HepG2 (cell line): Measurements from ENCODE around the gene BOD1L1. TPM values are rescaled to one million over a fixed set of nuclear protein-coding genes. Genes with fewer than 3 reads are reported as not detected.

Experiments used
- ATAC-seq: fragments of 200-7000 bp; cut with Tn5 transposase; 3 replicates; pipeline ENCODE4 v1.9.1; 2020; ENCODE audit warnings: mild to moderate bottlenecking, moderate library complexity
- BruUV-seq: library from RNA; stranded (reverse); fragments of 400-500 nt; replicated peaks from 2 replicates; lab custom pipeline; 2021; lab: Mats Ljungman, UMichigan
- CTCF ChIA-PET: fragments of 300-600 bp; formaldehyde crosslinking; extraction: SDS; loops from one replicate; lab custom pipeline; 2021; ENCODE audit warnings: low total read pairs, inconsistent platforms, low intra/inter-chr PET ratio; lab: Yijun Ruan, JAX
- POLR2A ChIA-PET: fragments of 350-600 bp; sonication (Branson Sonifier 250); formaldehyde crosslinking; loops from one replicate; lab custom pipeline; 2020; ENCODE audit warnings: antibody characterized with exemption, inconsistent platforms; lab: Yijun Ruan, JAX
- DNase-seq: peaks from one replicate; pipeline ENCODE4 v3.0.0-alpha.2; 2015; ENCODE audit warnings: low spot score
- FAIRE-seq: peaks from 3 replicates; lab custom pipeline; 2011; peaks lifted over from hg19 to GRCh38; lab: Jason Lieb, UNC
- H2AFZ ChIP-seq: one replicate; pipeline ENCODE4 v1.6.1; 2011; ENCODE audit warnings: low read length, inconsistent platforms
- H3K27ac ChIP-seq: fragments of 300-600 bp; 3 replicates; pipeline ENCODE4 v1.8.0; 2011; ENCODE audit warnings: mixed run types, mild to moderate bottlenecking, mixed read lengths, low read length, inconsistent platforms; ENCODE audit not compliant: insufficient read depth; ENCODE audit errors: extremely low read length
- H3K27me3 ChIP-seq, 2 experiments: fragments of 200-600 bp in 1 of 2; 2 replicates in 1 of 2; 3 replicates in 1 of 2; pipeline versions ENCODE4 v1.6.0 to v1.8.0; 2011; ENCODE audit warnings: low read length in 2 of 2, mild to moderate bottlenecking in 2 of 2, moderate library complexity in 2 of 2, inconsistent platforms in 1 of 2; ENCODE audit not compliant: insufficient read depth in 2 of 2, control insufficient read depth in 1 of 2
- H3K36me3 ChIP-seq, 2 experiments: fragments of 200-600 bp in 1 of 2; replicated peaks in 1 of 2; 2 replicates in 1 of 2; 3 replicates in 1 of 2; pipeline versions ENCODE4 v1.5.1 to v1.8.0; 2011; ENCODE audit warnings: low read length in 2 of 2, inconsistent platforms in 1 of 2; ENCODE audit not compliant: insufficient read depth in 2 of 2, control insufficient read depth in 1 of 2
- H3K4me1 ChIP-seq: 2 replicates; pipeline ENCODE4 v1.5.1; 2012; ENCODE audit warnings: low read length, inconsistent platforms; ENCODE audit not compliant: insufficient read depth
- H3K4me2 ChIP-seq: 2 replicates; pipeline ENCODE4 v1.6.0; 2011; ENCODE audit warnings: low read depth, low read length, inconsistent platforms
- H3K4me3 ChIP-seq, 3 experiments: fragments of 200-600 bp in 1 of 3; sonication (generic), shearing (Covaris generic) in 1 of 3; replicated peaks in 1 of 3; 2 replicates each; pipeline ENCODE4 v1.5.1; 2011 to 2016; ENCODE audit warnings: low read length in 3 of 3, inconsistent platforms in 2 of 3, low read depth in 2 of 3, mild to moderate bottlenecking in 2 of 3, control low read depth in 1 of 3, mixed read lengths in 1 of 3; ENCODE audit not compliant: insufficient read depth in 1 of 3
- H3K79me2 ChIP-seq: one replicate; pipeline ENCODE4 v1.6.1; 2011; ENCODE audit warnings: low read length, inconsistent platforms; ENCODE audit not compliant: insufficient read depth
- H3K9ac ChIP-seq: 2 replicates; pipeline ENCODE4 v1.6.0; 2011; ENCODE audit warnings: mild to moderate bottlenecking, low read depth, low read length, inconsistent platforms; ENCODE audit not compliant: insufficient read depth
- H3K9me3 ChIP-seq: 2 replicates; pipeline ENCODE4 v1.5.1; 2012; ENCODE audit warnings: mild to moderate bottlenecking, low read length
- H4K20me1 ChIP-seq: 2 replicates; pipeline ENCODE4 v1.6.0; 2011; ENCODE audit warnings: inconsistent platforms, mild to moderate bottlenecking, low read length, moderate library complexity; ENCODE audit not compliant: insufficient read depth
- DNMT3B ChIP-seq: conservative IDR thresholded peaks from 2 replicates; pipeline ENCODE4 v1.6.1; 2016; ENCODE audit warnings: missing biosample characterization, control low read depth
- GMEB1 ChIP-seq: sonication (generic); formaldehyde crosslinking; IDR thresholded peaks from 2 replicates; pipeline ENCODE4 v1.5.1; 2020; ENCODE audit warnings: missing genetic modification reagents, mild to moderate bottlenecking, borderline replicate concordance
- HNRNPUL1 ChIP-seq: fragments of 200-400 bp; formaldehyde crosslinking; IDR thresholded peaks from 2 replicates; pipeline ENCODE4 v1.6.1; 2017; ENCODE audit warnings: low read depth, mild to moderate bottlenecking, low read length, moderate library complexity
- KAT7 ChIP-seq: IDR thresholded peaks from 2 replicates; pipeline ENCODE4 v1.6.1; 2018; ENCODE audit warnings: borderline replicate concordance, missing compliant biosample characterization
- NKX3-1 ChIP-seq: sonication (generic); formaldehyde crosslinking; IDR thresholded peaks from 2 replicates; pipeline ENCODE4 v1.5.0; 2020; ENCODE audit warnings: missing genetic modification reagents
- NR1H2 ChIP-seq: sonication (generic); formaldehyde crosslinking; IDR thresholded peaks from 2 replicates; pipeline ENCODE4 v1.8.1; 2022; ENCODE audit warnings: low read depth, missing genetic modification reagents, borderline replicate concordance
- SALL2 ChIP-seq: sonication (generic); formaldehyde crosslinking; IDR thresholded peaks from 2 replicates; pipeline ENCODE4 v1.8.1; 2023; ENCODE audit warnings: mild to moderate bottlenecking, missing genetic modification reagents, inconsistent platforms
- SP4 ChIP-seq: sonication (generic); formaldehyde crosslinking; IDR thresholded peaks from 2 replicates; pipeline ENCODE4 v1.8.1; 2023; ENCODE audit warnings: mild to moderate bottlenecking, missing genetic modification reagents
- SPEN ChIP-seq: sonication (generic); formaldehyde crosslinking; IDR thresholded peaks from 2 replicates; pipeline ENCODE4 v1.5.1; 2020; ENCODE audit warnings: low read depth, mild to moderate bottlenecking, missing genetic modification reagents
- ZMYM4 ChIP-seq: sonication (generic); formaldehyde crosslinking; IDR thresholded peaks from 2 replicates; pipeline ENCODE4 v1.8.1; 2023; ENCODE audit warnings: mild to moderate bottlenecking, missing genetic modification reagents
- ZNF326 ChIP-seq: sonication (generic); formaldehyde crosslinking; IDR thresholded peaks from 2 replicates; pipeline ENCODE4 v1.4.0; 2020; ENCODE audit warnings: missing genetic modification reagents, borderline replicate concordance
- ZNF644 ChIP-seq: IDR thresholded peaks from 2 replicates; pipeline ENCODE4 v1.6.1; 2016; ENCODE audit warnings: low read depth
- ZNF777 ChIP-seq: sonication (generic); formaldehyde crosslinking; IDR thresholded peaks from 2 replicates; pipeline ENCODE4 v1.4.0; 2020; ENCODE audit warnings: missing genetic modification reagents
- ZNF816 ChIP-seq: sonication (generic); formaldehyde crosslinking; IDR thresholded peaks from 2 replicates; pipeline ENCODE4 v1.8.0; 2022; ENCODE audit warnings: missing genetic modification reagents, mild to moderate bottlenecking, borderline replicate concordance
- WGBS: methylation state at CpG from one replicate; pipeline ENCODE4 v1.1.6; 2017; ENCODE audit warnings: low lambda C conversion rate; 5-methylcytosine and 5-hydroxymethylcytosine counted together
- in situ Hi-C: cut with HindIII; loops from 2 replicates; pipeline ENCODE4 v1.10.0; 2017; ENCODE audit warnings: low pct_unique_long_range_greater_than_20kb; ENCODE audit not compliant: extremely low pct_ligation_motif_present
- intact Hi-C: fragments of 100-400 bp; cut with micrococcal nuclease; formaldehyde crosslinking; loops from one replicate; pipeline ENCODE4 v1.10.0; 2022; ENCODE audit not compliant: unreplicated experiment
- polyA plus RNA-seq, 8 experiments: library from polyadenylated mRNA; depleted of rRNA in 3 of 8; stranded (reverse) in 7 of 8; unstranded in 1 of 8; fragments of >200 nt; fragmentation: Illumina TruSeq in 4 of 8; extraction: Trizol in 4 of 8; gene quantifications; 2 replicates each; pipeline versions ENCODE4 v1.2.1 to v1.2.3, GENCODE V29; 2011 to 2016; ENCODE audit warnings: low read depth in 4 of 8, missing spikeins in 1 of 8, mixed read lengths in 1 of 8; ENCODE audit not compliant: insufficient read depth in 1 of 8
- total RNA-seq, 5 experiments: library from RNA; depleted of rRNA; stranded (reverse); fragments of >200 nt; fragmentation: Illumina TruSeq; extraction: Trizol; gene quantifications; 2 replicates each; pipeline ENCODE4 v1.2.3, GENCODE V29; 2016; ENCODE audit warnings: low read depth in 1 of 5
- TF ChIP-seq, protein P1 (sequence below): sonication (generic); formaldehyde crosslinking; IDR thresholded peaks from 2 replicates; pipeline ENCODE4 v1.4.0; 2020; ENCODE audit warnings: mild to moderate bottlenecking, missing genetic modification reagents

The BOD1L1 gene
- total and polyA plus RNA-seq, 2 of the 13 experiments (the other 11 are each of a cell fraction or from before 2014, with no cell fraction given), result 11.7 to 17.9 TPM

- POLR2A ChIA-PET, result interaction anchor here (2.6 kb wide), 1 partner anchor 10 kb away, joined by 8 read pairs; the partner anchor contains the start of gene BOD1L1
- no TSS peak for BruUV-seq
- Histone ChIP-seq H3K79me2 (peaks cover 14% of the 10 kb centered on the region), H3K4me2 (no peak overlapping the region), H3K27me3 (no peaks in the 10 kb centered on the region), H3K4me3 (no peak overlapping the region), H3K4me1 (no peaks in the 10 kb centered on the region), H3K9me3 (no peaks in the 10 kb centered on the region), H4K20me1 (0 out of 2 replicates have a peak, but pooled peaks cover 7% of the 10 kb centered on the region), H3K27ac (no peak overlapping the region), H3K9ac (no peak overlapping the region), H3K36me3 (peaks cover 7 to 49% of the 10 kb centered on the region in 2 experiments), H2AFZ (no peak overlapping the region)
- in situ Hi-C loops, result no loop called here
- ATAC-seq, result no peak
- intact Hi-C loops, result no loop called here
- WGBS, result 98% methylated on average over 2 of the region's 2 CpGs
- DNase-seq, result no peak
- FAIRE-seq, result no peak
- CTCF ChIA-PET, result no interaction called here
- TF ChIP-seq, protein P1, sequence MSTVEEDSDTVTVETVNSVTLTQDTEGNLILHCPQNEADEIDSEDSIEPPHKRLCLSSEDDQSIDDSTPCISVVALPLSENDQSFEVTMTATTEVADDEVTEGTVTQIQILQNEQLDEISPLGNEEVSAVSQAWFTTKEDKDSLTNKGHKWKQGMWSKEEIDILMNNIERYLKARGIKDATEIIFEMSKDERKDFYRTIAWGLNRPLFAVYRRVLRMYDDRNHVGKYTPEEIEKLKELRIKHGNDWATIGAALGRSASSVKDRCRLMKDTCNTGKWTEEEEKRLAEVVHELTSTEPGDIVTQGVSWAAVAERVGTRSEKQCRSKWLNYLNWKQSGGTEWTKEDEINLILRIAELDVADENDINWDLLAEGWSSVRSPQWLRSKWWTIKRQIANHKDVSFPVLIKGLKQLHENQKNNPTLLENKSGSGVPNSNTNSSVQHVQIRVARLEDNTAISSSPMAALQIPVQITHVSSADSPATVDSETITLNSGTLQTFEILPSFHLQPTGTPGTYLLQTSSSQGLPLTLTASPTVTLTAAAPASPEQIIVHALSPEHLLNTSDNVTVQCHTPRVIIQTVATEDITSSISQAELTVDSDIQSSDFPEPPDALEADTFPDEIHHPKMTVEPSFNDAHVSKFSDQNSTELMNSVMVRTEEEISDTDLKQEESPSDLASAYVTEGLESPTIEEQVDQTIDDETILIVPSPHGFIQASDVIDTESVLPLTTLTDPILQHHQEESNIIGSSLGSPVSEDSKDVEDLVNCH (CRISPR knock-in tag), result no peak
- TF ChIP-seq GMEB1 (CRISPR knock-in tag), result no peak
- no peak for TF ChIP-seq KAT7 (CRISPR knock-in tag)
- no peak for TF ChIP-seq ZNF816 (CRISPR knock-in tag)
- no peak for TF ChIP-seq SPEN (CRISPR knock-in tag)
- TF ChIP-seq ZMYM4 (CRISPR knock-in tag), result no peak
- TF ChIP-seq SP4 (CRISPR knock-in tag), result no peak
- no peak for TF ChIP-seq ZNF326 (CRISPR knock-in tag)
- TF ChIP-seq DNMT3B (CRISPR knock-in tag), result no peak
- TF ChIP-seq HNRNPUL1, result no peak
- TF ChIP-seq ZNF777 (CRISPR knock-in tag), result no peak
- TF ChIP-seq NR1H2 (CRISPR knock-in tag), result no peak
- no peak for TF ChIP-seq SALL2 (CRISPR knock-in tag)
- no peak for TF ChIP-seq NKX3-1 (CRISPR knock-in tag)
- TF ChIP-seq ZNF644 (CRISPR knock-in tag), result no peak
Observed at GRCh38 chr4:13618212-13618806, 9.2 kb downstream of the BOD1L1 start.
